OCI-LY7 (cell line): Measurements from ENCODE around the gene EYS. TPM values are rescaled to one million over a fixed set of nuclear protein-coding genes. Genes with fewer than 3 reads are reported as not detected.

ENCODE experiments used
- BruUV-seq: library from RNA; stranded (reverse); fragments of 400-500 nt; replicated peaks from 2 replicates; lab custom pipeline; 2021; lab: Mats Ljungman, UMichigan
- CTCF ChIA-PET: fragments of 300-600 bp; sonication (Branson Sonifier 250); formaldehyde crosslinking; loops from one replicate; lab custom pipeline; 2022; ENCODE audit warnings: antibody characterized with exemption; ENCODE audit not compliant: unreplicated experiment; lab: Charles Lee
- POLR2A ChIA-PET: fragments of 300-600 bp; sonication (Branson Sonifier 250); formaldehyde crosslinking; loops from one replicate; lab custom pipeline; 2022; ENCODE audit warnings: antibody characterized with exemption; lab: Charles Lee
- DNase-seq: peaks from one replicate; pipeline ENCODE4 v3.0.0-alpha.2; 2015; ENCODE audit warnings: low spot score
- H2AFZ ChIP-seq: fragments of 200-600 bp; sonication (generic), shearing (Covaris generic); 2 replicates; pipeline ENCODE4 v1.6.1; 2014; ENCODE audit warnings: mild to moderate bottlenecking, antibody characterized with exemption, low read length, moderate library complexity
- H3K27ac ChIP-seq: fragments of 200-600 bp; sonication (generic); 2 replicates; pipeline ENCODE4 v1.5.1; 2014; ENCODE audit warnings: mixed run types, low read depth, mild to moderate bottlenecking, moderate library complexity, low read length, inconsistent platforms; ENCODE audit not compliant: poor library complexity, severe bottlenecking
- H3K36me3 ChIP-seq: fragments of 200-600 bp; sonication (generic); 2 replicates; pipeline ENCODE4 v1.6.1; 2014; ENCODE audit warnings: mild to moderate bottlenecking, antibody characterized with exemption, low read length, moderate library complexity, mixed read lengths; ENCODE audit not compliant: insufficient read depth
- H3K4me1 ChIP-seq: fragments of 200-600 bp; sonication (generic); 2 replicates; pipeline ENCODE4 v1.5.1; 2014; ENCODE audit warnings: mild to moderate bottlenecking, low read length; ENCODE audit not compliant: insufficient read depth, poor library complexity, severe bottlenecking
- H3K4me2 ChIP-seq: fragments of 200-600 bp; sonication (generic); 2 replicates; pipeline ENCODE4 v1.6.1; 2014; ENCODE audit warnings: mild to moderate bottlenecking, low read length
- H3K4me3 ChIP-seq: fragments of 200-600 bp; sonication (generic); 2 replicates; pipeline ENCODE4 v1.5.1; 2014; ENCODE audit warnings: mild to moderate bottlenecking, low read depth, low read length; ENCODE audit not compliant: poor library complexity, severe bottlenecking
- H3K79me2 ChIP-seq: fragments of 200-600 bp; sonication (generic); 2 replicates; pipeline ENCODE4 v1.6.1; 2016; ENCODE audit warnings: low read depth, mild to moderate bottlenecking, low read length, moderate library complexity, mixed read lengths; ENCODE audit not compliant: insufficient read depth
- H3K9me2 ChIP-seq: fragments of 200-600 bp; sonication (generic); 2 replicates; pipeline ENCODE4 v1.6.1; 2016; ENCODE audit warnings: mild to moderate bottlenecking, low read length, mixed read lengths; ENCODE audit not compliant: insufficient read depth
- H3K9me3 ChIP-seq: fragments of 200-600 bp; sonication (generic); 2 replicates; pipeline ENCODE4 v1.6.1; 2014; ENCODE audit warnings: mild to moderate bottlenecking, mixed run types, low read length, mixed read lengths
- H4K20me1 ChIP-seq: fragments of 200-600 bp; sonication (generic); 2 replicates; pipeline ENCODE4 v1.6.1; 2014; ENCODE audit warnings: mild to moderate bottlenecking, antibody characterized with exemption, low read length, moderate library complexity, mixed read lengths; ENCODE audit not compliant: insufficient read depth
- EZH2phosphoT487 ChIP-seq: fragments of 200-600 bp; sonication (generic); IDR thresholded peaks from 2 replicates; pipeline ENCODE4 v1.6.1; 2018; ENCODE audit warnings: low read depth, borderline replicate concordance, mild to moderate bottlenecking, mixed run types, antibody characterized with exemption, low read length, moderate library complexity, mixed read lengths
- intact Hi-C: fragments of 100-400 bp; cut with micrococcal nuclease; formaldehyde crosslinking; loops from one replicate; pipeline ENCODE4 v1.10.0; 2022; ENCODE audit not compliant: unreplicated experiment
- total RNA-seq, 2 experiments: library from RNA; depleted of rRNA in 1 of 2; stranded (reverse); fragments of >200 nt in 1 of 2; shearing (Covaris generic) in 1 of 2; gene quantifications; 2 replicates each; pipeline ENCODE4 v1.2.3, GENCODE V29; 2014 to 2022
- TF ChIP-seq, protein P1 (sequence below): fragments of 200-600 bp; sonication (generic); conservative IDR thresholded peaks from 2 replicates; pipeline ENCODE4 v1.5.1; 2014; ENCODE audit warnings: mild to moderate bottlenecking, antibody characterized with exemption, low read length, moderate library complexity, mixed read lengths

The EYS gene
- total RNA-seq, 2 experiments from 2014 or later, result not detected

- Histone ChIP-seq H4K20me1 (no peaks in the 10 kb centered on the region), H3K4me2 (no peak overlapping the region), H3K27ac (no peak overlapping the region), H3K36me3 (no peaks in the 10 kb centered on the region), H3K4me1 (no peaks in the 10 kb centered on the region), H3K9me3 (no peaks in the 10 kb centered on the region), H3K9me2 (no peaks in the 10 kb centered on the region), H3K79me2 (no peaks in the 10 kb centered on the region), H2AFZ (no peak overlapping the region), H3K4me3 (no peak overlapping the region)
- DNase-seq, result no peak
- TF ChIP-seq EZH2phosphoT487, result no peak
- TF ChIP-seq, protein P1, sequence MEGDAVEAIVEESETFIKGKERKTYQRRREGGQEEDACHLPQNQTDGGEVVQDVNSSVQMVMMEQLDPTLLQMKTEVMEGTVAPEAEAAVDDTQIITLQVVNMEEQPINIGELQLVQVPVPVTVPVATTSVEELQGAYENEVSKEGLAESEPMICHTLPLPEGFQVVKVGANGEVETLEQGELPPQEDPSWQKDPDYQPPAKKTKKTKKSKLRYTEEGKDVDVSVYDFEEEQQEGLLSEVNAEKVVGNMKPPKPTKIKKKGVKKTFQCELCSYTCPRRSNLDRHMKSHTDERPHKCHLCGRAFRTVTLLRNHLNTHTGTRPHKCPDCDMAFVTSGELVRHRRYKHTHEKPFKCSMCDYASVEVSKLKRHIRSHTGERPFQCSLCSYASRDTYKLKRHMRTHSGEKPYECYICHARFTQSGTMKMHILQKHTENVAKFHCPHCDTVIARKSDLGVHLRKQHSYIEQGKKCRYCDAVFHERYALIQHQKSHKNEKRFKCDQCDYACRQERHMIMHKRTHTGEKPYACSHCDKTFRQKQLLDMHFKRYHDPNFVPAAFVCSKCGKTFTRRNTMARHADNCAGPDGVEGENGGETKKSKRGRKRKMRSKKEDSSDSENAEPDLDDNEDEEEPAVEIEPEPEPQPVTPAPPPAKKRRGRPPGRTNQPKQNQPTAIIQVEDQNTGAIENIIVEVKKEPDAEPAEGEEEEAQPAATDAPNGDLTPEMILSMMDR, result no peak
- ChIA-PET POLR2A (no interaction called here), CTCF (no interaction called here)
- no TSS peak for BruUV-seq
- intact Hi-C loops, result no loop called here
Observed at GRCh38 chr6:65452333-65452732, 254.7 kb downstream of the EYS start.

DNA sequence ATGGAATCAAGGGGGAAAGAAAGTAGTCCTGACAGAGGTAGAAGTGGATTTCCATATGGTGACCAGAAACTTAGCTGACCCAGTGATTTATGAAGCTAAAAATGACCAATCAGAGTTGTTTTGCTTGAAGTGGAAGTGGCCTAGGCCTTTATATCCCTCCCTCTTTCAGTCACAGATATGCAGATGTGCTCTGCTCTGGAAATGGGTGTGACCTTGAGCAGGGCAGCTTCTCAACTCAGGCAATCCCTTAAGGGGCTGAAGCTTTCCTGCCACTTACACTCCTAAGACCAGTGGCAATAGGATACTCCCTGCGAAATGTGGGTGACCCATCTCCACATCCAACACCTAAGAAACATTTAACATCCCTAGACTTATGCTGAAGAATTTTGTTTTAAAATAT is 256.6 kb downstream of the EYS start:
- TF ChIP-seq, protein P1, result no peak
- no peak for TF ChIP-seq EZH2phosphoT487
- Histone ChIP-seq H3K36me3 (no peaks in the 10 kb centered on the region), H2AFZ (no peak overlapping the region), H3K79me2 (no peaks in the 10 kb centered on the region), H3K27ac (no peak overlapping the region), H4K20me1 (no peaks in the 10 kb centered on the region), H3K4me2 (no peak overlapping the region), H3K9me3 (no peaks in the 10 kb centered on the region), H3K4me1 (no peaks in the 10 kb centered on the region), H3K4me3 (no peak overlapping the region), H3K9me2 (no peaks in the 10 kb centered on the region)
- intact Hi-C loops, result no loop called here
- no TSS peak for BruUV-seq
- ChIA-PET POLR2A (no interaction called here), CTCF (no interaction called here)
- no peak for DNase-seq

DNA sequence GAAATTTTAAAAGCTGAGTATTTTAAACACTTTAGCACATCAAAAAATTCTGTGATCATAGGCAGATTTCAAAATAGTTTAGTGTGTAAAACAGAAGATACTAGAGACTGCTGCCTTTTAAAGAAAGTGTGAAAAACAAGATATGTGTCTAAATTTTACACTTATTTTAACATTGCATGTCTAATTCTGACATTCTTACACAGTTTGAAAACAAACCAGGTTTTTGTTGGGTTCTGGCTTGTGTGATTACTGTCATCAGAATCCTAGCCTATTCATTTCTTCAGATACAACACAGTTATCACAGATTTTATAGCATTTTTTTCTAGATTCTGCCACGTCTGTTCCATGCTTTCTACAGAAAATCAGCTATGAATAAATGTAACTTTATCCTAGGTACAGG is 257.1 kb downstream of the EYS start:
- no peak overlapping the region for H2AFZ ChIP-seq
- intact Hi-C loops, result no loop called here
- no TSS peak for BruUV-seq
- POLR2A ChIA-PET, result no interaction called here
- H3K9me2 ChIP-seq, result no peaks in the 10 kb centered on the region
- H3K4me3 ChIP-seq, result no peak overlapping the region
- H3K27ac ChIP-seq, result no peak overlapping the region
- H3K79me2 ChIP-seq, result no peaks in the 10 kb centered on the region
- DNase-seq, result no peak
- H4K20me1 ChIP-seq, result no peaks in the 10 kb centered on the region
- CTCF ChIA-PET, result no interaction called here
- no peak overlapping the region for H3K4me2 ChIP-seq
- H3K9me3 ChIP-seq, result no peaks in the 10 kb centered on the region
- H3K4me1 ChIP-seq, result no peaks in the 10 kb centered on the region
- TF ChIP-seq EZH2phosphoT487, result no peak
- TF ChIP-seq, protein P1, result no peak
- H3K36me3 ChIP-seq, result no peaks in the 10 kb centered on the region
